LNCaP clone FGC (cell line): ENCODE data around the gene ZC2HC1B.
A peak's percentile ranks its signal among the peaks of the same experiment; 100 is the strongest.

ENCODE experiments used
- DNase-seq: peaks from one replicate; pipeline ENCODE4 v3.0.0-alpha.2; 2011; ENCODE audit warnings: low read depth
- H3K4me3 ChIP-seq: 2 replicates; pipeline ENCODE4 v1.5.1; 2011; ENCODE audit warnings: mild to moderate bottlenecking, low read depth, low read length, control low read depth
- CTCF ChIP-seq: IDR thresholded peaks from 2 replicates; pipeline ENCODE4 v1.5.1; 2012; ENCODE audit warnings: mild to moderate bottlenecking; ENCODE audit not compliant: control insufficient read depth, insufficient read depth; ENCODE audit errors: extremely low read depth

ZC2HC1B gene

GRCh38 chr6:143882401-143882930 is 18.2 kb downstream of the ZC2HC1B start:
- no peak for DNase-seq
- H3K4me3 ChIP-seq: no peak overlapping the region
- TF ChIP-seq CTCF: no peak

DNA sequence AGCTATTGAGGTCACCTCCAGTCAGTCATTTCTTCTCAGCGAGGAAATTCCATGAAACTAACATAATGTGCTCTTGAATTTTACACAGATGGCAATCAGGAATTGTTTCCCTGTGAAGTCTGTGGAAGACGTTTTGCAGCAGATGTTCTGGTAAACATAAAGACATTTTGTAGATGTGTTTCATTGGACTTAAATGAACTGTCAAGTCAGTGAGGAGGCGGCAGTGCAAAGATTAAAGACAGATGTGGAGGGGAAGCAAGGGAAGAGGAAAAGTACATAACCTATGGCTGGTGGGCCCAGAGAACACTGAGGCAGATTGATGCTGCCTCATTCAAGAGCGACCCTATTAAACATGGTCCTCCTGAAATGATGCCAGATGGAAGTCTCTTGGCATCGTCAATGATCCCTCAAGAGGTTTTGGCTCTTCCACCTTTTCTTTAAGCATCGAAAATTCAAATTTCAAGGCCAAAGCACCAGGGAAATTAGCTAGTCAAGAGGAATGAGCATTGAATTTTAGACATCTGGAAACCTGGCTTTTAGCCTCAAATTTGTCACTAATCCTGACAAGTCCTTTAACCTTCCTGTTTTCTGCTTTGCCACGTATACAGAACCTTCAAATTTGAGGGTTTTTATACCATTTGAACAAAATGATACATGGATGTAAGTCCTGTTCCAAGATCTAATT is 20.1 kb downstream of the ZC2HC1B start:
- no peak for DNase-seq
- H3K4me3 ChIP-seq: no peak overlapping the region
- no peak for TF ChIP-seq CTCF

DNA sequence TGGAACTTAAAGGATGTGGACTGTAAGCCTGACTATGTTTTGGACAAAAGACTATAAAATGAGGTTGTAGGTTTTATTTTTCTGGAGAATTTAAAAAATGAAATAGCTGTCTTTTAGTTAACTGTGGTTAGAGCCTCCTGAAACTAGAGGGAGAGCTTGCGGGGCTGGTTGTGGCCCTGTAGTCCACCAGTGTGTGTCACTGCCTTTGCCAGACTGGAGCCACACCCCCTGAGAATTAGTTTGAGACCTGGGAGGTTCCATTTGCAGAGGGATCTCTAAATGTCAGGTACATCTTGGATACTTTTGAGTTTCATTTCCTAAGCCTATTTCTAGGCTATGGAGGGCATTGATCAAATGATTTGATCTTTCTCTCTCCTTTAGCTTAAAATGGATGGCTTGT is 20.8 kb downstream of the ZC2HC1B start:
- DNase-seq: no peak
- TF ChIP-seq CTCF: no peak
- H3K4me3 ChIP-seq: no peak overlapping the region

DNA sequence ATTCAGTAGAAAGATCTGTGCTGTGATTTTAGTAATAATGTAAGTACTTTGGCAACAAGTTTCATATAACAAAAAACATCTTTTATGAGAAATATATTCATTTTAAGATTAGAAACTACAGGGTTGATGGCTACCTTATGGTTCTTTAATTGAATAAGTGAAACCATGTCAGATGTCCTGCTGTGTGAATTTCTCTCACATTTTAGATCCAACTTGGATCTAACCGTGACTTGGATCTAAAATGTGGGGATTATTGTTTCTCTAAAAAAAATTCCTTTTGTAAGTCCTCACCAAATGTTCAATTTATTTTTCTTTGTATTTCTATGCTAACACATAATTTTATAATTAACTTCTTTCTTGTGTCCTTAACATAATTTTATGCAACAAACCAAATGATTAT is 30.4 kb downstream of the ZC2HC1B start:
- no peak for TF ChIP-seq CTCF
- no peak for DNase-seq
- no peak overlapping the region for H3K4me3 ChIP-seq

GRCh38 chr6:143896126-143896860 is 32.0 kb downstream of the ZC2HC1B start:
- peak; percentile 66 for DNase-seq
- 0 out of 2 replicates have a peak overlapping the region, but pooled peaks have one; percentile 2 for H3K4me3 ChIP-seq

GRCh38 chr6:143900358-143900757 is 36.1 kb downstream of the ZC2HC1B start:
- TF ChIP-seq CTCF: no peak
- no peak overlapping the region for H3K4me3 ChIP-seq
- no peak for DNase-seq

More at GRCh38 chr6:143896126-143896860, 32.0 kb downstream of the ZC2HC1B start:
- TF ChIP-seq CTCF: no peak
